WTC11 (cell line): ENCODE measurements around the gene NMUR1. TPM values are rescaled to one million over a fixed set of nuclear protein-coding genes. Genes with fewer than 3 reads are reported as not detected.

Experiments
- ATAC-seq: fragments of 200-7000 bp; cut with Tn5 transposase; 2 replicates; pipeline ENCODE4 v1.10.0; 2021; ENCODE audit warnings: mild to moderate bottlenecking, moderate library complexity
- CTCF ChIA-PET: fragments of 300-600 bp; sonication (Branson Sonifier 250); formaldehyde crosslinking; loops from one replicate; lab custom pipeline; 2021; ENCODE audit warnings: antibody characterized with exemption; lab: Charles Lee
- POLR2A ChIA-PET: fragments of 350-600 bp; sonication (Branson Sonifier 250); formaldehyde crosslinking; loops from one replicate; lab custom pipeline; 2021; ENCODE audit warnings: antibody characterized with exemption; lab: Charles Lee
- DNase-seq: peaks from one replicate; pipeline ENCODE4 v3.0.0; 2021; ENCODE audit warnings: low spot score
- H3K27ac Mint-ChIP-seq: 2 replicates; pipeline ENCODE4 v1.8.0; 2021; ENCODE audit warnings: mixed read lengths
- H3K27me3 Mint-ChIP-seq: 2 replicates; pipeline ENCODE4 v1.8.0; 2021; ENCODE audit warnings: low read depth, mild to moderate bottlenecking, moderate library complexity, mixed read lengths
- H3K36me3 Mint-ChIP-seq: 2 replicates; pipeline ENCODE4 v1.8.0; 2021; ENCODE audit warnings: mixed read lengths
- H3K4me1 Mint-ChIP-seq: 2 replicates; pipeline ENCODE4 v1.8.0; 2022; ENCODE audit warnings: mixed read lengths
- H3K4me3 Mint-ChIP-seq: 2 replicates; pipeline ENCODE4 v1.8.0; 2021; ENCODE audit warnings: mild to moderate bottlenecking, moderate library complexity, mixed read lengths
- H3K9me3 Mint-ChIP-seq: 2 replicates; pipeline ENCODE4 v1.8.0; 2021; ENCODE audit warnings: mixed read lengths
- CREB1 ChIP-seq: sonication (generic); formaldehyde crosslinking; IDR thresholded peaks from 2 replicates; pipeline ENCODE4 v1.8.0; 2023; ENCODE audit warnings: mild to moderate bottlenecking, missing genetic modification reagents
- ESRRA ChIP-seq: sonication (generic); formaldehyde crosslinking; IDR thresholded peaks from 2 replicates; pipeline ENCODE4 v1.8.1; 2022; ENCODE audit warnings: mild to moderate bottlenecking, missing genetic modification reagents, borderline replicate concordance
- FOXJ3 ChIP-seq: sonication (generic); formaldehyde crosslinking; IDR thresholded peaks from 2 replicates; pipeline ENCODE4 v1.9.0; 2021; ENCODE audit warnings: missing genetic modification reagents, mild to moderate bottlenecking, borderline replicate concordance
- GABPB1 ChIP-seq: sonication (generic); formaldehyde crosslinking; IDR thresholded peaks from 2 replicates; pipeline ENCODE4 v1.8.1; 2023; ENCODE audit warnings: mild to moderate bottlenecking, missing genetic modification reagents
- GTF2I ChIP-seq: fragments of 250-450 bp; sonication (Bioruptor Pico); conservative IDR thresholded peaks from 2 replicates; pipeline ENCODE4 v1.4.0; 2021; ENCODE audit warnings: mild to moderate bottlenecking
- HMGA2 ChIP-seq: fragments of 250-450 bp; sonication (Bioruptor Pico); IDR thresholded peaks from 2 replicates; pipeline ENCODE4 v1.4.0; 2021; ENCODE audit warnings: mild to moderate bottlenecking, moderate library complexity
- JUN ChIP-seq: sonication (generic); formaldehyde crosslinking; IDR thresholded peaks from 2 replicates; pipeline ENCODE4 v1.8.0; 2023; ENCODE audit warnings: mild to moderate bottlenecking, missing genetic modification reagents
- MXD4 ChIP-seq: fragments of 250-450 bp; sonication (Bioruptor Pico); IDR thresholded peaks from 2 replicates; pipeline ENCODE4 v1.8.0; 2021; ENCODE audit warnings: mild to moderate bottlenecking, moderate library complexity, borderline replicate concordance
- NR3C1 ChIP-seq: sonication (generic); formaldehyde crosslinking; conservative IDR thresholded peaks from 2 replicates; pipeline ENCODE4 v1.8.1; 2023; ENCODE audit warnings: low read depth, mild to moderate bottlenecking, missing genetic modification reagents
- RELA ChIP-seq: sonication (generic); formaldehyde crosslinking; IDR thresholded peaks from 2 replicates; pipeline ENCODE4 v1.8.1; 2022; ENCODE audit warnings: missing genetic modification reagents, mild to moderate bottlenecking, borderline replicate concordance
- RORB ChIP-seq: fragments of 250-450 bp; sonication (Bioruptor Pico); IDR thresholded peaks from 2 replicates; pipeline ENCODE4 v1.9.0; 2021; ENCODE audit warnings: mild to moderate bottlenecking
- SMAD3 ChIP-seq: sonication (generic); formaldehyde crosslinking; IDR thresholded peaks from 2 replicates; pipeline ENCODE4 v1.8.0; 2022; ENCODE audit warnings: missing genetic modification reagents, mild to moderate bottlenecking, borderline replicate concordance
- TCF7 ChIP-seq: sonication (generic); formaldehyde crosslinking; IDR thresholded peaks from 2 replicates; pipeline ENCODE4 v1.8.0; 2022; ENCODE audit warnings: mild to moderate bottlenecking, low read depth, missing genetic modification reagents, moderate library complexity
- ZNF263 ChIP-seq: sonication (generic); formaldehyde crosslinking; IDR thresholded peaks from 2 replicates; pipeline ENCODE4 v1.8.1; 2022; ENCODE audit warnings: low read depth, mild to moderate bottlenecking, moderate library complexity, missing genetic modification reagents
- ZNF423 ChIP-seq: fragments of 250-450 bp; sonication (Bioruptor Pico); IDR thresholded peaks from 2 replicates; pipeline ENCODE4 v2.1.2; 2022; ENCODE audit warnings: mild to moderate bottlenecking, moderate library complexity
- ZNF671 ChIP-seq: fragments of 250-450 bp; sonication (Bioruptor Pico); IDR thresholded peaks from 2 replicates; pipeline ENCODE4 v1.8.0; 2021; ENCODE audit warnings: mild to moderate bottlenecking
- total RNA-seq: library from RNA; stranded (reverse); gene quantifications from 3 replicates; pipeline ENCODE4 v1.2.3, GENCODE V29; 2021
- TF ChIP-seq, protein P1 (sequence below): sonication (generic); formaldehyde crosslinking; IDR thresholded peaks from 2 replicates; pipeline ENCODE4 v1.8.1; 2023; ENCODE audit warnings: mild to moderate bottlenecking, missing genetic modification reagents, borderline replicate concordance
- TF ChIP-seq, protein P2 (sequence below): fragments of 200-600 bp; IDR thresholded peaks from 2 replicates; pipeline ENCODE4 v1.8.0; 2022; ENCODE audit warnings: antibody characterized with exemption
- TF ChIP-seq, protein P3 (sequence below): sonication (generic); formaldehyde crosslinking; IDR thresholded peaks from 2 replicates; pipeline ENCODE4 v1.8.1; 2023; ENCODE audit warnings: mild to moderate bottlenecking, missing genetic modification reagents, moderate library complexity
- TF ChIP-seq, protein P4 (sequence below): sonication (generic); formaldehyde crosslinking; IDR thresholded peaks from 2 replicates; pipeline ENCODE4 v1.8.0; 2023; ENCODE audit warnings: mild to moderate bottlenecking, missing genetic modification reagents
- TF ChIP-seq, protein P5 (sequence below): fragments of 250-450 bp; sonication (Bioruptor Pico); IDR thresholded peaks from 2 replicates; pipeline ENCODE4 v1.9.0; 2021; ENCODE audit warnings: mild to moderate bottlenecking
- TF ChIP-seq, protein P6 (sequence below): fragments of 250-450 bp; sonication (Bioruptor Pico); IDR thresholded peaks from 2 replicates; pipeline ENCODE4 v1.9.0; 2021; ENCODE audit warnings: moderate library complexity, mild to moderate bottlenecking, inconsistent platforms, borderline replicate concordance

The NMUR1 gene
- total RNA-seq, 1 experiment from 2014 or later: 0.42 TPM

DNA sequence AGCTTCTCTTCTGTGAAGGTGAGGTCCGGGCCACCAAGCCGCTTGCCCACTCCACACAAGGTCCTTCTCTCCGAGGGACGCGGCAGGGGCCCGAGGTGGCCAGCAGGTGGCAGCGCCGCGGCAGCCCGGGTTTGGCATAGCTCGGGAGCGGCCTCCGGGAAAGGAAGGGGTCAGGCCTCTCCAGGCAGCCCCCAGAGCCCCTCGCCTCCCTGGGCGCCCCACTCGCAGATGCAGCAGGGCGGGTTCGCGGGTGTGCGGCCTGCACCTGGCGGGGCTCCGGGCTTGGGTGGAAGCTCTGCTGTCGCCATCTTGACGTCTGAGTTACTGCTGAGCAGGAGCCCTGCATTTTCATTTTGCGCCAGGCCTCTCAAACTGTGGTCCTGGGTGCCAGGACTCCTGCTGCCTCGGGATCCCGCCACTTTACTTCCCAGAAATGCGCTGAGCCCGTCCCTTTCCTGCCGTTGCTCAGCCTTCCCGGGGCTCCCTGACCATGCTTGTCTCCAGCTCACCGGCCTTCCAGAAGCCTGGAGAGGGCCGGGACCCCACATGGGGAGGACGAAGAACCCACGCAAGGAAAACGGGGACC lies 47.3 kb downstream of the NMUR1 start:
- DNase-seq (peak; percentile 82), ATAC-seq (peak; percentile 84)
- no peaks in the 10 kb centered on the region; the same call in 1 of the 2 replicates for H3K27me3 Mint-ChIP-seq
- H3K27ac Mint-ChIP-seq: no peak overlapping the region
- H3K36me3 Mint-ChIP-seq: peaks cover 3% of the 10 kb centered on the region; the same call in 1 of the 2 replicates
- H3K9me3 Mint-ChIP-seq: peaks cover 18% of the 10 kb centered on the region
- TF ChIP-seq ESRRA (CRISPR knock-in tag): no peak
- TF ChIP-seq, protein P1, sequence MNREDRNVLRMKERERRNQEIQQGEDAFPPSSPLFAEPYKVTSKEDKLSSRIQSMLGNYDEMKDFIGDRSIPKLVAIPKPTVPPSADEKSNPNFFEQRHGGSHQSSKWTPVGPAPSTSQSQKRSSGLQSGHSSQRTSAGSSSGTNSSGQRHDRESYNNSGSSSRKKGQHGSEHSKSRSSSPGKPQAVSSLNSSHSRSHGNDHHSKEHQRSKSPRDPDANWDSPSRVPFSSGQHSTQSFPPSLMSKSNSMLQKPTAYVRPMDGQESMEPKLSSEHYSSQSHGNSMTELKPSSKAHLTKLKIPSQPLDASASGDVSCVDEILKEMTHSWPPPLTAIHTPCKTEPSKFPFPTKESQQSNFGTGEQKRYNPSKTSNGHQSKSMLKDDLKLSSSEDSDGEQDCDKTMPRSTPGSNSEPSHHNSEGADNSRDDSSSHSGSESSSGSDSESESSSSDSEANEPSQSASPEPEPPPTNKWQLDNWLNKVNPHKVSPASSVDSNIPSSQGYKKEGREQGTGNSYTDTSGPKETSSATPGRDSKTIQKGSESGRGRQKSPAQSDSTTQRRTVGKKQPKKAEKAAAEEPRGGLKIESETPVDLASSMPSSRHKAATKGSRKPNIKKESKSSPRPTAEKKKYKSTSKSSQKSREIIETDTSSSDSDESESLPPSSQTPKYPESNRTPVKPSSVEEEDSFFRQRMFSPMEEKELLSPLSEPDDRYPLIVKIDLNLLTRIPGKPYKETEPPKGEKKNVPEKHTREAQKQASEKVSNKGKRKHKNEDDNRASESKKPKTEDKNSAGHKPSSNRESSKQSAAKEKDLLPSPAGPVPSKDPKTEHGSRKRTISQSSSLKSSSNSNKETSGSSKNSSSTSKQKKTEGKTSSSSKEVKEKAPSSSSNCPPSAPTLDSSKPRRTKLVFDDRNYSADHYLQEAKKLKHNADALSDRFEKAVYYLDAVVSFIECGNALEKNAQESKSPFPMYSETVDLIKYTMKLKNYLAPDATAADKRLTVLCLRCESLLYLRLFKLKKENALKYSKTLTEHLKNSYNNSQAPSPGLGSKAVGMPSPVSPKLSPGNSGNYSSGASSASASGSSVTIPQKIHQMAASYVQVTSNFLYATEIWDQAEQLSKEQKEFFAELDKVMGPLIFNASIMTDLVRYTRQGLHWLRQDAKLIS (CRISPR knock-in tag): no peak
- no peak for TF ChIP-seq SMAD3 (CRISPR knock-in tag)
- TF ChIP-seq ZNF423 (CRISPR knock-in tag): peak; percentile 48; the same call in 1 of the 2 replicates
- no peak for TF ChIP-seq GTF2I (CRISPR knock-in tag)
- TF ChIP-seq, protein P2, sequence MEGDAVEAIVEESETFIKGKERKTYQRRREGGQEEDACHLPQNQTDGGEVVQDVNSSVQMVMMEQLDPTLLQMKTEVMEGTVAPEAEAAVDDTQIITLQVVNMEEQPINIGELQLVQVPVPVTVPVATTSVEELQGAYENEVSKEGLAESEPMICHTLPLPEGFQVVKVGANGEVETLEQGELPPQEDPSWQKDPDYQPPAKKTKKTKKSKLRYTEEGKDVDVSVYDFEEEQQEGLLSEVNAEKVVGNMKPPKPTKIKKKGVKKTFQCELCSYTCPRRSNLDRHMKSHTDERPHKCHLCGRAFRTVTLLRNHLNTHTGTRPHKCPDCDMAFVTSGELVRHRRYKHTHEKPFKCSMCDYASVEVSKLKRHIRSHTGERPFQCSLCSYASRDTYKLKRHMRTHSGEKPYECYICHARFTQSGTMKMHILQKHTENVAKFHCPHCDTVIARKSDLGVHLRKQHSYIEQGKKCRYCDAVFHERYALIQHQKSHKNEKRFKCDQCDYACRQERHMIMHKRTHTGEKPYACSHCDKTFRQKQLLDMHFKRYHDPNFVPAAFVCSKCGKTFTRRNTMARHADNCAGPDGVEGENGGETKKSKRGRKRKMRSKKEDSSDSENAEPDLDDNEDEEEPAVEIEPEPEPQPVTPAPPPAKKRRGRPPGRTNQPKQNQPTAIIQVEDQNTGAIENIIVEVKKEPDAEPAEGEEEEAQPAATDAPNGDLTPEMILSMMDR: peak; percentile 55
- TF ChIP-seq, protein P3, sequence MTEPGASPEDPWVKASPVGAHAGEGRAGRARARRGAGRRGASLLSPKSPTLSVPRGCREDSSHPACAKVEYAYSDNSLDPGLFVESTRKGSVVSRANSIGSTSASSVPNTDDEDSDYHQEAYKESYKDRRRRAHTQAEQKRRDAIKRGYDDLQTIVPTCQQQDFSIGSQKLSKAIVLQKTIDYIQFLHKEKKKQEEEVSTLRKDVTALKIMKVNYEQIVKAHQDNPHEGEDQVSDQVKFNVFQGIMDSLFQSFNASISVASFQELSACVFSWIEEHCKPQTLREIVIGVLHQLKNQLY (CRISPR knock-in tag): no peak
- no peak for TF ChIP-seq RELA
- TF ChIP-seq, protein P4, sequence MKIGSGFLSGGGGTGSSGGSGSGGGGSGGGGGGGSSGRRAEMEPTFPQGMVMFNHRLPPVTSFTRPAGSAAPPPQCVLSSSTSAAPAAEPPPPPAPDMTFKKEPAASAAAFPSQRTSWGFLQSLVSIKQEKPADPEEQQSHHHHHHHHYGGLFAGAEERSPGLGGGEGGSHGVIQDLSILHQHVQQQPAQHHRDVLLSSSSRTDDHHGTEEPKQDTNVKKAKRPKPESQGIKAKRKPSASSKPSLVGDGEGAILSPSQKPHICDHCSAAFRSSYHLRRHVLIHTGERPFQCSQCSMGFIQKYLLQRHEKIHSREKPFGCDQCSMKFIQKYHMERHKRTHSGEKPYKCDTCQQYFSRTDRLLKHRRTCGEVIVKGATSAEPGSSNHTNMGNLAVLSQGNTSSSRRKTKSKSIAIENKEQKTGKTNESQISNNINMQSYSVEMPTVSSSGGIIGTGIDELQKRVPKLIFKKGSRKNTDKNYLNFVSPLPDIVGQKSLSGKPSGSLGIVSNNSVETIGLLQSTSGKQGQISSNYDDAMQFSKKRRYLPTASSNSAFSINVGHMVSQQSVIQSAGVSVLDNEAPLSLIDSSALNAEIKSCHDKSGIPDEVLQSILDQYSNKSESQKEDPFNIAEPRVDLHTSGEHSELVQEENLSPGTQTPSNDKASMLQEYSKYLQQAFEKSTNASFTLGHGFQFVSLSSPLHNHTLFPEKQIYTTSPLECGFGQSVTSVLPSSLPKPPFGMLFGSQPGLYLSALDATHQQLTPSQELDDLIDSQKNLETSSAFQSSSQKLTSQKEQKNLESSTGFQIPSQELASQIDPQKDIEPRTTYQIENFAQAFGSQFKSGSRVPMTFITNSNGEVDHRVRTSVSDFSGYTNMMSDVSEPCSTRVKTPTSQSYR (CRISPR knock-in tag): no peak
- no peak for TF ChIP-seq ZNF671 (CRISPR knock-in tag)
- no peak for TF ChIP-seq NR3C1 (CRISPR knock-in tag)
- peak; percentile 47 for TF ChIP-seq GABPB1 (CRISPR knock-in tag)
- peaks cover 7% of the 10 kb centered on the region for H3K4me1 Mint-ChIP-seq
- no peak overlapping the region for H3K4me3 Mint-ChIP-seq
- ChIA-PET POLR2A (interaction anchor here (2.7 to 3.7 kb wide), 2 partner anchors 14 to 19 kb away, joined by 6 to 23 read pairs; partner anchors contain the start of gene NCL), CTCF (interaction anchor here (0.5 to 4.4 kb wide), 39 partner anchors 9 to 315 kb away, joined by 3 to 74 read pairs (median 5); partner anchors contain the start of genes NCL and NMUR1)

DNA sequence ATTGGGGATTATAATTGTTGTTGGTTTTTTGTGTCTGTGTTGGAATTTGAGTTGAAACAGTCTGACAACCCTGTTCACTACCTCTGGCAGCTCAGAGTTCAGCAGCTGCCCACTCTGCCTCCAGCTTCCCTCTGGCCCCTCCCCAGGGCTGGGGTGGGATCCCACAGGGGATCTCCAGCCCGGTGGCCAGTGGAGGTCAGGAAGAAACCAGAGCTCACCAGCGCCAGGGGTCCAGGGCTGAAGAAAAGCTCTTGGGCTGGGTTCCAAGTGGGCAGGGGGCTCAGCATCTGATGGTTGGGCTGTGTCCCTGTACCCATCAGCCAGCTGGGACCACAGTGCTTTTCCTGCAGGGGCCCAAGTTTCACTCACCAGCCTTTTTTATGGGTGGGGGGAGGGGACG lies 49.5 kb downstream of the NMUR1 start:
- Mint-ChIP-seq H3K4me3 (no peak overlapping the region), H3K36me3 (no peaks in the 10 kb centered on the region), H3K9me3 (peaks cover 3% of the 10 kb centered on the region), H3K4me1 (peaks cover 7% of the 10 kb centered on the region), H3K27me3 (no peaks in the 10 kb centered on the region; the same call in 1 of the 2 replicates), H3K27ac (no peak overlapping the region)
- POLR2A ChIA-PET: interaction anchor here (0.6 to 3.7 kb wide), 3 partner anchors 12 to 17 kb away, joined by 4 to 23 read pairs (median 6); partner anchors contain the start of gene NCL
- ATAC-seq (no peak), DNase-seq (no peak)
- CTCF ChIA-PET: interaction anchor here (0.9 to 4.4 kb wide), 8 partner anchors 11 to 254 kb away, joined by 3 to 74 read pairs (median 5); partner anchors contain the start of gene NCL
- TF ChIP-seq, protein P5, sequence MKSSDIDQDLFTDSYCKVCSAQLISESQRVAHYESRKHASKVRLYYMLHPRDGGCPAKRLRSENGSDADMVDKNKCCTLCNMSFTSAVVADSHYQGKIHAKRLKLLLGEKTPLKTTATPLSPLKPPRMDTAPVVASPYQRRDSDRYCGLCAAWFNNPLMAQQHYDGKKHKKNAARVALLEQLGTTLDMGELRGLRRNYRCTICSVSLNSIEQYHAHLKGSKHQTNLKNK: no peak
- TF ChIP-seq ZNF263 (CRISPR knock-in tag) (no peak), FOXJ3 (CRISPR knock-in tag) (no peak), CREB1 (CRISPR knock-in tag) (no peak), RORB (no peak), JUN (CRISPR knock-in tag) (no peak), HMGA2 (CRISPR knock-in tag) (no peak), GTF2I (CRISPR knock-in tag) (no peak), TCF7 (CRISPR knock-in tag) (no peak), MXD4 (CRISPR knock-in tag) (no peak), ZNF423 (CRISPR knock-in tag) (no peak)
- TF ChIP-seq, protein P2: no peak
- TF ChIP-seq, protein P6, sequence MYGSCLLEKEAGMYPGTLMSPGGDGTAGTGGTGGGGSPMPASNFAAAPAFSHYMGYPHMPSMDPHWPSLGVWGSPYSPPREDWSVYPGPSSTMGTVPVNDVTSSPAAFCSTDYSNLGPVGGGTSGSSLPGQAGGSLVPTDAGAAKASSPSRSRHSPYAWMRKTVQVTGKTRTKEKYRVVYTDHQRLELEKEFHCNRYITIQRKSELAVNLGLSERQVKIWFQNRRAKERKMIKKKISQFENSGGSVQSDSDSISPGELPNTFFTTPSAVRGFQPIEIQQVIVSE (CRISPR knock-in tag): no peak
